GM21737 (cell line): ENCODE measurements around the gene NDUFA11.

Experiments used
- ATAC-seq: cut with Tn5 transposase; IDR thresholded peaks from one replicate; pipeline ENCODE4 v1.9.1; 2021; ENCODE audit warnings: mild to moderate bottlenecking, moderate library complexity; ENCODE audit not compliant: unreplicated experiment

The NDUFA11 gene

DNA sequence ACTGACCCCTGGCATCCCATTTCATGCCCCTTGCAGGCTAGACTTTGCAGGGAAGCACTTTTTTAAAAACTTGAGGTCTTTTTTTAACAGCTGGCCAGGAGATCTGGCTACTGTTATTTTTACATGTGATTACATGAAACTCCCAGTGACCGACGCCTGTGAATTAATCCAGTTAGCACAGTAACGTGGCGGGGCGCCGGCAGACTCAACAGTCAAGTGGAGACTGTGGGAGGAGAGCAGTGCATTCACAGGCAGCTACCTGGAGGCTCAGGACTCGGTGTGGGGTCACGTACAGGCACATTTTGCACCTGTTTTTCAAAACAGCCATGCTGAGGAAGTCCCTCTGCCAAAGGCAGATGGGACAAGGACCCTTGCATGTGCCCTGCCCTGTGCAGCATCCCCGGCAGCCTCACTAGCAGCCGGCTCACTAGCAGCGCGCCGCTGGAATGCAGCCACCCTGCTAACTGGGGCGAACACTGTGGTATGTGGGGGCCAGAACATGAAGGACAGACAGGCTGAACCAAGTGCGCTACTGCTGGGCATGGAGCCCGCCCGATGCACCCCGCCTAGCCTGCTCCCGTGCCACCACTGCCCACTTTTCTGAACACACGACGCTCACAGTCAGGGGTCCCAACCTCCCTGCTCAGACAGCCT lies 29.1 kb upstream of the NDUFA11 start:
- no peak for ATAC-seq

DNA sequence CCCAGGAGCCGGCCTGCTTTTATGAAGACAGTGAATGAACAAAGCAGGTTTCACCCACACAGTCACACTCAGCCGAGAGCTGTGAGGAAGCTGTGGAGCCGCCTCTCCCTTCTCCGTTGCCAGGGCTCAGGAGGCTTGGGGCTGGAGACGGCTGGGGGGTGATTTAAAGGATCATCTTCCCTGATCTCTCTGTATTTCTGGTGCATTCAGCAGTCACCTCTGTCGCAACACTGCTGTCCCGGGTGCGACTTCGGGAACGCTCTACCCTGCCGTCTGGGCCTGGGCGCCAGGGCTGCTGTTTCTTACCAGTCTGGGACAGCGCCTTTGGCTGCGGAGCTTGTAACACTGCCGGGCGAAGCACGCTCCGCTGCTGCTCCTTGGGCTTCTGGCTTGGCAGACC lies 28.6 kb upstream of the NDUFA11 start:
- no peak for ATAC-seq

DNA sequence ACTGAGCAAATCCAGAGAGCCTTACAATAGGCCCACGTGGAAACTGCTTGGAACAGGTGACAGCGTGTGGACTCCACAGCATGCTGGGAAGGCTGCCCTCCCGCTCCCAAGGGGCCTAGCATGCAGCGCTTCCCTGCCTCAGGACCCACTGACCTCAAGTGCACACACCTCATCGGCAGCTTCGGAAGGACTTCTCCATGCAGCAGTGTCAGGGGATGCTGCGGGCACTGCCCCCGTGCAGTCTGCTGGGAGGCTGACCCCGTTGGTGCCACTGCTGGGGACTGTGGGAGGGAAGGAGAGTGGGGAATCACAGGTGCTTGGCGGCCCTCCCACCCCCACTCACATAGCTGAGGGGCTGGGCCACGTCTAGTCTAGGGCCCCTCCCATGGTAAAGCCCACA lies 27.7 kb upstream of the NDUFA11 start:
- no peak for ATAC-seq

DNA sequence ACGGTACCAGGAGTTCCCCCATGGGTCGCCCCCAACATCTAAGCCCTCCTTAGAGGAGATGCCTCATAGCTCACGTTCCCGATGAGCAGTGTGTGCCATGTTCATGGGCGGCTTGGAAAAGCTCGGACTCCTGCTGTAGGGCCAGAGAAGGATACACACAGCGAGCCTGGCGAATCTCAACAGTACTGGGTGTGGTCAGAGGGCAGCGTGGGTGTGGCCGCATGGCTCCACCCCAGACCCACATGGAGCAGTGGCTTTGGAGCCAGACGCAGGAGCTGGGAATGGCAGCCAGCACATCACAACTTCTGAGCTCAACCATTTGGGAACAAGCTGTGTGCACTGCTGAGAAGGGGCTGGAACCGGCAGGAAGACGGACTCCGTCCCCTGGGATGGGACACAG lies 26.0 kb upstream of the NDUFA11 start:
- no peak for ATAC-seq

DNA sequence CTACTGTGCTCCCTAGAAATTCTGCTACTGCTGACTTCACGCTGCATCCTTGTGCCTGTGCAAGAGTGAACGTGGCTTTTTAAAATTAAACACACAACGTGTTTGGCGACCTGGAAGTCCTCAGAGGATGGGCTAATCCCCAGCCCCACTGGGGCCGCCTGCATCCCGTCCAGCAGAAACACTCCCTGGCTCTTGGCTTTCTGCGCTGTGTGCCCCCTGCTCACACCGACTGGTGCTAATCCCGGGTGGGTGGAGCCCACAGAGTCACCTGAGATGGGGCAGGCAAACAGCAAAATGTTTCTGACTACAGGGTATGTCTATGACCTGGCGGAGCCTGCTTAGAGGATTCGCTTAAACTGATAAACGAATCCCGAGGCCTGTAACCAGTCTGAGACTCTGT lies 25.6 kb upstream of the NDUFA11 start:
- ATAC-seq: no peak

DNA sequence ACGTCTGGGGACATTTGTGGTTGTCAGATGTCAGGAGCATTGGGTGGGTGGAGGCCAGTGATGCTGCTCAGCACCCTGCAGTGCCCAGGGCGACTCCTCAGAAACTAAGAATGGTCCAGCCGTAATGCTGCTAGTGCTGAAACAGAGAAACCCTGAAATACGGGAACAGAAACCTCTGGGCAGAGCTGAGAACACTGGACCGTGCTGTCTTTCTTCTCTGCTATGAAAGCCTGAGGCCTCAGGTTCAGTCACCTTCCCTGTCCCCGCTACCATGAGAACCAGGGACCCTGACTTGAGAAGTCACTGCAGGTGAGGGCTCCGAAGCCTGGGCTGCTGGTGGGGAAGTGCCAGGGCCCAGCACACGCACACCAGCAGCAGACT lies 23.8 kb upstream of the NDUFA11 start:
- peak; percentile 76 for ATAC-seq

DNA sequence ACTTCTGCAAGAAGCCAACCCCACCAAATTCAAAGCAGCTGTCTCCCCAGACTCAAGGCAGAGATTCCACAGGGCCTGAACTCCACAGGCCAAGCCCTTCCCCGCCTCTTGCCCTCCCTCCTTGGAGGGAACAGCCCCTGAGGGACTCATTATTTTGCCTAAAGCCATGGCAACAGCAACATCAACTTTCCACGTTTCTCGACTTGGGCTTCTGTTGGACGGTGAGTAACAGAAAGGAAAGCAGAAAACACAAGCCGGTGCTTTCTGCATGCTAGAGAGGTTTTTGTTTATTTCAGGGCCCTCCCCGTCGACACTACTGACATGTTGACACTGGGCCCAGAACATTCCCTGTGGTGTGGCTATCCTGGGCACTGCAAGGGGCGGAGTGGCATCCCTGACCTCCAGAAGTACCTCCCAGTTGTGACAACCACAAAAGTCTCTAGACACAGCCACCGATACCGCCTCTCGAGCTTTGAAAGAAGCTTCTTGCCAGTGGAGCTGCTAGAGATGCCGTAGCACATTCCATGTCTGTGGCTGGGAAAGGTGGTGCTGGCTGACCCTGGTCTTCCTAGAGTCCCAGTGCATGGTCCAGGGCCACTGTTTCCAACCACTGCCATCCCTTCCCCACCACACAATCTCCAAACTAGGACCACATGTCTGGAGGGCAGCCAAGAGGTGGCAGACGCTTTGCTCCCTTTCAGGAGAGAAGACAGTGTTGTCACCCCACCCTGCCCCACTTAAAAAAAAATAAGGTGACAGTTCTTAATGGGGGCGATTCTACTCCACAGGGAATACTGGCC lies 23.3 kb upstream of the NDUFA11 start:
- no peak for ATAC-seq

DNA sequence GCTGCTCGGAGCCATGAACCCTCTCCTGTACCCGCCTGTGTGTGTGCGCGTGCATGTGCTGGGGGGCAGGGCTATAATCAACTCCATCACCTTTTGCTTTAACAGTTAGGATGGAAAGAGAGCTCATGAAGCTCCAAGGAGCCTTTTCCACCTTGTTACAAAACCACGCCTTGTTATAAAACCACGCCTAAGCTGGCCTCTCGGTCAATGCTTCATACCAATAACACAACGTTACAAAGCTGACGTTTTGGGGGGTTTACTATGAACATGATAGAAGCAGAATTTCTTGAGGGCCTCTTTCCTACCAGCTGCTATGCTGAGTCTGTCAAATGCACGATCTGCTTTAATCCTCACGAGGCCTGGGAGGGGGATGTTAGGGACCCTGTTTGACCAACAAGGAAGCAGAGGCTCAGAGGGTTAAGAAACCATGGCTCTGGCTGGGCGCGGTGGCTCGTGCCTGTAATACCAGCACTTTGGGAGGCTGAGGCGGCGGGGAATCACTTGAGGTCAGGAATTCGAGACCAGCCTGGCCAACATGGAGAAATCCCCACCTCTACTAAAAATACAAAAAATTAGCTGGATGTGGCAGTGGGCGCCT lies 22.3 kb upstream of the NDUFA11 start:
- ATAC-seq: no peak

DNA sequence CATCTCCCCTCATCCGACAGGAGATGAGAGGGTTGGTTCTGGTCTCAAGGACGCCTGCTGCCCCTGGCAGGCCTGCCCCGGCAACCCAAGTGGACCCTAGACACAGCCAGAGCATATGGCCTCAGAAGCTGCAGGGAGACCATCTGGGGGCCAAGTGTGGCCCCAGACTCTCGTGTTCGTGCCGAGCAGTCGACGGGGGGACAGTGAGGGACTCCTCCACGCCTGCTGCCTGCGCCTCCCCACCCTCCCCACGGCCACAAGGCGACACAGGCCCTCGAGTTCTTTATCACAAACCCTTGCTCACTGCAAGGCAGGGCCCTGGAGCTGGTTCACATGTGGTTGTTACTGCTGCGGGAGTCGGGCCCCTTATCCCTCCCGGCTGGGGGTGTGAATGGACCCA lies 19.8 kb upstream of the NDUFA11 start:
- no peak for ATAC-seq

DNA sequence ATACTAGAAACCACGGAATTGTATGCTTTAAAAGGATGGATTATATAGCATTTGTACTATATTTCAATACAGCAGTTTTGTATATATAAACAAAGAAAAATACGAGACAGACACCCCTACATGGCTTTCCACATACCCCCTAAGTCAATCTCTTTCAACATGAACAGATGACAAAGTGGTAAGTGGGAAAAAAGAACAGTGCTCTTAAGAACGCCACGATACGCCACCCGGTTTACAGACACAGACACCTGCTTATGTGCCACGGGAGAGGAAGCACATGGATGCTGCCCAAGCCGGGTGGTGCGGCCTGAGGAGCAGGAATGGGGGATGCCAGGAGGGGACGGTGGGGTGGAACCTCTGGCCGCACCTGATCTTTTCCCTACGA lies 18.6 kb upstream of the NDUFA11 start:
- no peak for ATAC-seq

DNA sequence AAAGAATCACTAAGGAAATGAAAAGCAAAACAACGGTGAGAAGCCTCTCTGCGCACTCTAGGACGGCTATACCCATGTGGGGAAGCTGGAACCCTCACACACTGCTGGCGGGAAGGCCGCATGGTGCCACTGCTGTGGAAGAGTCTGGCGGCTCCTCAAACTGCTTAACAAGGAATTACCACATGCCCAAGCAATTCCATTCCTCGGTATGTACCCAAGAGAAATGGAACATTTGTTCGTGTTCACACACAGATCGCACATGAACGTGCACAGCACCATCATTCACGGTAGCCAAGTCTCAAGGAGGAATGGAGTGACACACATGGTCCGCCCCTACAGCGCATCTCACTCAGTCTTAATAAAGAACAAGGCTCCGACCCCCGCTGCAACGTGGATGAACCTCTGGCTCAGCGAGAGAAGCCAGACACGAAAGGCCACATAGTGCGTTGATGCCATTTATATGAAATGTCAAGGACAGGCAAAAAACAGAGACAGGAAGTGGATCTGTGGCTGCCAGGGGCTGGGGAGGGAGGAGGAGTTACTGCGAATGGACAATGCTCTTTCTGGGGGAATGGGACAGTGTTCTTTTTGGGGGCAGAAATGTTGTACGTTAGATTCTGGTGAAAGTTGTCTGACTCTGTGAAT lies 18.0 kb upstream of the NDUFA11 start:
- ATAC-seq: no peak

DNA sequence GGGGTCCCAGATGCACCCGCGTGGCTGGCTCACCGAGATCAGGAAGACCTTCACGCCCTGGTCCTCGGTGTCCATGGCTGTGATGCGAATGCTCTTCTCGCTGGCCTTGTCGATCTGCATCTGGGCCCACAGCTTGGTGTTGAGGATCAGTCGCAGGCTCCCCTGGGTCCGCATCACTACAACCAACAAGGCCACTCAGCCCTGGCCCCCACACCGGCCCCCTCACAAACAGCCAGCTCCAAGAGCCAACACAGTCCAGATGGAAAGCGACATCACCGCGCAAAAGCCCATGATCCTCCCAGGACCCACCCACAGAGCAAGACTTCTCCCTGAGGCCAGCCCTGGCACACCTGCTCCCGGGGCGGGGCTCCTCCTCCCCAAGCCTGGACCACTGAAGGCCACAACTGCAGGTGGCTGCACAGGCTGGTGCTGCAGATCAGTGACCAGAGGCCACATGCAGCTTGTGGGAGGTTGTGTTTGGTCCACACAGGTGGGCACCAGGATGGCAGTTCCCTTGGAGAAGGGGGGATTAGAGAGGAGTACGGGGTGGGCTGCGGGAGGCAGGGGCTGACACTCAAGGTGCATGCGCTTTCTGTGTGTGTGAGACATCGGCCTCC lies 15.0 kb upstream of the NDUFA11 start:
- no peak for ATAC-seq

DNA sequence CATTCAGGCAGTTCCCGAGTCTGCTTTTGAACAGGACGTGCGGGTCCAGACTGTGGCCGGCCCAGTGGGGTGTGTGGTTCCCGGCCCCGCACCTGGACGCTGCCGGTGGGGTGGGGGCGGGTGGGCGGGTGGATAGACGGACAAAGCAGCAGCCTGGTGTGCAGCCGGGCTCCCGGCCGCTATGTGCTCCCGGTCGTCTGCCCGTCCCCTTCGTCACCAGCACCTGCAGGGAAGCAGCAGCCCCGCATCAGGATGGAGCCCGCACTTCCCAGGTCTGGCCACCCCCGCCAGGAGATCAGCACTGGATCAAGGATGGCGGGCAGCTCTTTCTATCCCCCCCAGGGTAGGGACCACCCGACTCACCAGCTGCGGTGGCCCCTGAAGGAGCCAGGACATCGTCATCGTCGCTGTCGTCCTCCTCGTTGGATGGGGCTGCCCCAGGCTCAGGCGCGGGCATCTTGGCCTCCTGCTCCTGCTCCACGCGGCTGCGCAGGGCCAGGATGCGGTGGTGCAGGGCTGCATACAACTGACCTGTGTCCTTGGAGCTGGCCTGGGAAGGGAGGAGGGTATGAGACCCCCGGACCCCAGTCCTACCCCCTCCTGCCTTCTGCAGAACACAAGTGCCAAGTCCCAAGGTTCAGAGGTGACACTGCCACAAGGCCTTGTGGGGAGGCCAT lies 14.0 kb upstream of the NDUFA11 start:
- no peak for ATAC-seq

DNA sequence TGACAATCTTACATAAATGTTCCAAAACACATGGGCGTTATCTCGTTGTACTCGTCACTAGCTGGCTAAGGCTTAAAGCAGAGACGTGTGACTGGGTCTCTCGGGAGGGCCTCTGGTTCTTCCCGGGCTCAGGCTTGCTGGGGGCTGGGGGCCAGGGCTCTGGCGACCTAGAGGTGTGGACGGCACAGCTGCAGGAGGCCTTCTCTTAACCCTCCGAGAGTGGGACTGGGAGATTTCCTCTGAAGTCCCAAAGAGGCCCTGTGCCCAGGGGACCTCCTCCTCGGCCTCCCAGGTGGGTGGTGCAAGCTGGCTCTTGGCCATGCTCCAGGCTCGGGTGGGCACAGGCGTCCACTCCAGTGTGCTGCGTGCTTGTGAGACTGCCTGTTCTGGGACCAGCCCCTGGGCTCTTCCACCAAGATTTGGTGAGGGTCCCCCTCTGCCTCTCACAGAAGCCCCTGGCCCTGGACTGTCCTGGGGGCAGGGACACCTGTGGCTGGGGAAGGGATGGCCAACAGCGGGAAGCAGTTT lies 12.7 kb upstream of the NDUFA11 start:
- ATAC-seq: no peak

DNA sequence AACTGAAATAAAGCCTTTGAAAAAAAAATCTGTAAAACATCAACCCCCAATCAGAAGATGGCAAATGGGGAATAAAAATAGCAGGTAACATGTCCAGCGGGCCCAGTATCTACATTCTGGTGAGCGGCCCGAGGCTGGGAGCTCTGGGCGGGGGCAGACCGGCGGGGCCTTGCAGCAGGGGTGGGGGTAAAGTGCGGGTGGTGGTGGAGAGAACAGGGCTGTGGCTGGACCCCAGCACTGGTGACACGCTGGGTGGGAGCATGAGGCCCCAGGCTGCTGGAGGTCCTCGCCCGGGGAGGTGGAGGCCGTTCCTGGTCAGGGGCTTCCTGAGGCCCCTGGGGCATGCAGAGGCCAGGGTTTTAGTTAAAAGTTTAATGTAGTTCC lies 12.2 kb upstream of the NDUFA11 start:
- ATAC-seq: no peak

DNA sequence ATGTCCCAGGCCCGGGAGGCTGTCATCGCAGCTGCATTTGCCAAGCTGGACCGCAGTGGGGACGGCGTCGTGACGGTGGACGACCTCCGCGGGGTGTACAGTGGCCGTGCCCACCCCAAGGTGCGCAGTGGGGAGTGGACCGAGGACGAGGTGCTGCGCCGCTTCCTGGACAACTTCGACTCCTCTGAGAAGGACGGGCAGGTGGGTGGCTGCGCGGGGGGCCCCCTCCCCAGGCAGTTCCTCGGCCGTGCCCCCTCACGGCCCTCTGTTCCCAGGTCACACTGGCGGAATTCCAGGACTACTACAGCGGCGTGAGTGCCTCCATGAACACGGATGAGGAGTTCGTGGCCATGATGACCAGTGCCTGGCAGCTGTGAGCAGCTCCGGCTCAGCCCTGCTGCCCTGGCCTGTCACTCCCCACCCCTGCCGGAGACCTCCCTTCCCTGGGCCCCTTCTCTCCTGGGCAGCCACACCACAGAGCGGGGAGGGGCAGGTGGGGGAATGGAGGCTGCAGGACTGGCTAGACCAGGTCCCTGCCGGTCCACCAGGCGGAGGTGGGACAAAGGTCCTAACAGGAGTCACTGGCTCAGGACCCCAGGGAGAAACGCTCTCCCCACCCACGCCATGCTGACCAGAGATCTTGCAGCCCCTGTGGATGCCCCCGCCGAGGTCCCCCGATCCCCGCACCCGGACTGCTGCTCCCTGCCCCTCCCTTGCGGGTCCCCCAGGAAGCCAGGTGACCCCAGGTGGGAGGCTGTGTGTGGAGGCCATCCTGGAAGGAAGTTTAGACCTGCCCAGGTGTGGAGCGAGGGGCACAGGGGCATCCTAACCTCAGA lies 11.6 kb upstream of the NDUFA11 start:
- no peak for ATAC-seq

DNA sequence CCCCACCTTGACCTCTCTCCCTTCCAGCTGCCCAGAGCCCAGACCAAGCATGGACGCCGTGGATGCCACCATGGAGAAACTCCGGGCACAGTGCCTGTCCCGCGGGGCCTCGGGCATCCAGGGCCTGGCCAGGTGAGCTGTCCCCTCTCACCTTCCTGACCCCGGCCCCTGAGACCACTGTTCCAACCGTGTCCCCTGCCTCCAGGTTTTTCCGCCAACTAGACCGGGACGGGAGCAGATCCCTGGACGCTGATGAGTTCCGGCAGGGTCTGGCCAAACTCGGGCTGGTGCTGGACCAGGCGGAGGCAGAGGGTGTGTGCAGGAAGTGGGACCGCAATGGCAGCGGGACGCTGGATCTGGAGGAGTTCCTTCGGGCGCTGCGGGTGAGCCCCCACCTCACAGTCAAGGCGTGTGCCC lies 10.8 kb upstream of the NDUFA11 start:
- no peak for ATAC-seq

DNA sequence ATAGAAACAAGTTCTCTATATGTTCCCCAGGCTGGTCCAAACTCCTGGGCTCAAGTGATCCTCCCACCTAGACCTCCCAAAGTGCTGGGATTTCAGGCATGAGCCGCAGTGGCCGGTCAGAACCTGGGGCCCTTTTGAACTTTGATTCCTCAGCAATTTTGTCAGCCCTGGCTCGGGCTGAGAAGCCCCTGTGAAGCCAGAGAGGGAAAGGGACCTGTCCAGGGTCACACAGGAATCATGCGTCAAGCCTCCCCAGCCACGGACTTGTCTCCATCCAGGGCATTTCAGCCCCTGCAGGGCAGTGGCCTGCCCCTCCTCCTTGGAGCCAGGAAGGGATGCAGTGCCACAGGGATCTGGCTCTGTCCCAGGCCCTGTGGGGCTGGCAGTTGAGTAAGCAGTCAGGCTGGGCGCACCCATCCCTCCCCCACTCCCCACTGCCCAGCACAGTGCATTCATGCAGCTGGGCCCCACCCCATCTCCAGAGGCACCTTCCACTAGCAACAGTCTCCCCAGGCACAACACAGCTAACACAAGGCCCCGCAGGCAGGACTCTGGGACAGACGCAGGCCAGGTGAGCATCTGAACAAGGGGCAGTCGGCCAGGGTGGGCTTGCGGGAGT lies 10.3 kb upstream of the NDUFA11 start, which contains the start of gene CAPS:
TSS of gene CAPS (plus strand) at position 516 of the 619 bp plus-strand sequence. CDS start 153 bp downstream, outside the sequence.
- ATAC-seq: no peak

DNA sequence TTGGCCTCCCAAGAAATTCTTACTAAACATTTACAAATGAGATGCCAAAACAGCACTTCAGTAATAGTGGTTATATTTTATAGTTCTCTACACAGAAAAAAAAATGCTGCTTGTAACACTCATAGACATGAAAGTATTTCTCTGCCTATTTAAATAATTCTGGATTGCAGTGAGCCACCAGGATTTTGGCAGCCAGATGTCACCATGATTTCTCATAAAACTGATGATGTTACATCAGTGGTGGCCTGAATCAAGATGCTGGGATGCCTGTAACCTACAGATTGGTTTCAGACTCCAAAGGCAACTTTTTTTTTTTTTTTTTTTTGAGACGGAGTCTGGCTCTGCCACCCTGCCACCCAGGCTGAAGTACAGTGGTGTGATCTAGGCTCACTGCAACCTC lies 7.8 kb upstream of the NDUFA11 start:
- no peak for ATAC-seq
